ENCODE data around the gene TCP10L. TPM values are rescaled to one million over a fixed set of nuclear protein-coding genes. Genes with fewer than 3 reads are reported as not detected.

Gene TCP10L
- total and polyA plus RNA-seq, 2 experiments from 2014 or later = 0.97 TPM; not detected in 1

- H3K9ac ChIP-seq = no peak overlapping the region
- in situ Hi-C loops (cut with MboI) = no loop called here
- no peak overlapping the region for H3K4me2 ChIP-seq (ENCODE audit: unreplicated experiment)
- no peak for DNase-seq
- H3K79me2 ChIP-seq (ENCODE audit: insufficient read depth) = no peaks in the 10 kb centered on the region
- H2AFZ ChIP-seq = no peak overlapping the region
- 76 to 80% methylated on average over 11 of the region's 11 CpGs for WGBS, 2 experiments (ENCODE audit: low coverage in 1 of 2, low lambda C conversion rate in 2 of 2, missing lambda C conversion rate in 2 of 2)
- no peaks in the 10 kb centered on the region for H3F3A ChIP-seq (ENCODE audit: insufficient read depth)
- H4K20me1 ChIP-seq (ENCODE audit: insufficient read depth) = no peaks in the 10 kb centered on the region
- H3K4me3 ChIP-seq = no peak overlapping the region
- no peak overlapping the region for H3K27ac ChIP-seq
- TF ChIP-seq EZH2phosphoT487 (IDR thresholded peaks at IDR 0.05; ENCODE audit: insufficient read depth, low read depth) = no peak
- TF ChIP-seq EZH2 (IDR thresholded peaks at IDR 0.05; ENCODE audit: insufficient read depth, poor library complexity, severe bottlenecking) = no peak
- H3K4me1 ChIP-seq (ENCODE audit: insufficient read depth) = no peaks in the 10 kb centered on the region
- no peaks in the 10 kb centered on the region for H3K9me2 ChIP-seq (ENCODE audit: insufficient read depth)
- no peaks in the 10 kb centered on the region for H3K9me3 ChIP-seq (ENCODE audit: low read depth)
- H3K27me3 ChIP-seq (replicated peaks; ENCODE audit: insufficient read depth) = no peaks in the 10 kb centered on the region
- no peaks in the 10 kb centered on the region for H3K36me3 ChIP-seq (ENCODE audit: low read depth)
These were observed 47.1 kb downstream of the TCP10L start for GRCh38 chr21:32538147-32538792.

GRCh38 chr21:32537569-32537881 is 47.8 kb downstream of the TCP10L start:
- no peak for DNase-seq
- Histone ChIP-seq H2AFZ (no peak overlapping the region), H3K9me3 (ENCODE audit: low read depth) (no peaks in the 10 kb centered on the region), H3K79me2 (ENCODE audit: insufficient read depth) (no peaks in the 10 kb centered on the region), H3K4me1 (ENCODE audit: insufficient read depth) (no peaks in the 10 kb centered on the region), H3K4me2 (ENCODE audit: unreplicated experiment) (no peak overlapping the region), H3K36me3 (ENCODE audit: low read depth) (no peaks in the 10 kb centered on the region), H3K9ac (no peak overlapping the region), H3K27me3 (replicated peaks; ENCODE audit: insufficient read depth) (no peaks in the 10 kb centered on the region), H3K9me2 (ENCODE audit: insufficient read depth) (no peaks in the 10 kb centered on the region), H3K27ac (no peak overlapping the region), H4K20me1 (ENCODE audit: insufficient read depth) (no peaks in the 10 kb centered on the region), H3F3A (ENCODE audit: insufficient read depth) (no peaks in the 10 kb centered on the region), H3K4me3 (no peak overlapping the region)
- in situ Hi-C loops (cut with MboI) = no loop called here
- TF ChIP-seq EZH2phosphoT487 (IDR thresholded peaks at IDR 0.05; ENCODE audit: insufficient read depth, low read depth) = no peak
- TF ChIP-seq EZH2 (IDR thresholded peaks at IDR 0.05; ENCODE audit: insufficient read depth, poor library complexity, severe bottlenecking) = no peak
- WGBS, 2 experiments (ENCODE audit: low coverage in 1 of 2, low lambda C conversion rate in 2 of 2, missing lambda C conversion rate in 2 of 2) = 100% methylated on average over 3 of the region's 3 CpGs

- Histone ChIP-seq H4K20me1 (ENCODE audit: insufficient read depth) (no peaks in the 10 kb centered on the region), H3K9me2 (ENCODE audit: insufficient read depth) (no peaks in the 10 kb centered on the region), H3K27ac (no peak overlapping the region), H3K4me1 (ENCODE audit: insufficient read depth) (no peaks in the 10 kb centered on the region), H3F3A (ENCODE audit: insufficient read depth) (no peaks in the 10 kb centered on the region), H3K4me3 (no peak overlapping the region), H3K9me3 (ENCODE audit: low read depth) (no peaks in the 10 kb centered on the region), H3K4me2 (ENCODE audit: unreplicated experiment) (no peak overlapping the region), H2AFZ (no peak overlapping the region), H3K27me3 (replicated peaks; ENCODE audit: insufficient read depth) (no peaks in the 10 kb centered on the region), H3K9ac (no peak overlapping the region), H3K79me2 (ENCODE audit: insufficient read depth) (no peaks in the 10 kb centered on the region), H3K36me3 (ENCODE audit: low read depth) (no peaks in the 10 kb centered on the region)
- 86 to 91% methylated on average over 7 of the region's 7 CpGs for WGBS, 2 experiments (ENCODE audit: low coverage in 1 of 2, low lambda C conversion rate in 2 of 2, missing lambda C conversion rate in 2 of 2)
- in situ Hi-C loops (cut with MboI) = no loop called here
- no peak for DNase-seq
- no peak for TF ChIP-seq EZH2 (IDR thresholded peaks at IDR 0.05; ENCODE audit: insufficient read depth, poor library complexity, severe bottlenecking)
- TF ChIP-seq EZH2phosphoT487 (IDR thresholded peaks at IDR 0.05; ENCODE audit: insufficient read depth, low read depth) = no peak
These were observed 49.7 kb downstream of the TCP10L start for GRCh38 chr21:32535612-32536011.

GRCh38 chr21:32534113-32534512 is 51.2 kb downstream of the TCP10L start:
- H3K4me1 ChIP-seq (ENCODE audit: insufficient read depth) = no peaks in the 10 kb centered on the region
- no peak for DNase-seq
- in situ Hi-C loops (cut with MboI) = no loop called here
- H3F3A ChIP-seq (ENCODE audit: insufficient read depth) = no peaks in the 10 kb centered on the region
- no peak overlapping the region for H3K4me2 ChIP-seq (ENCODE audit: unreplicated experiment)
- H3K36me3 ChIP-seq (ENCODE audit: low read depth) = no peaks in the 10 kb centered on the region
- no peak overlapping the region for H3K9ac ChIP-seq
- WGBS, 2 experiments (ENCODE audit: low coverage in 1 of 2, low lambda C conversion rate in 2 of 2, missing lambda C conversion rate in 2 of 2) = 80 to 81% methylated on average over 7 to 8 of the region's 8 CpGs
- H3K27ac ChIP-seq = no peak overlapping the region
- H3K27me3 ChIP-seq (replicated peaks; ENCODE audit: insufficient read depth) = no peaks in the 10 kb centered on the region
- H3K9me3 ChIP-seq (ENCODE audit: low read depth) = no peaks in the 10 kb centered on the region
- no peaks in the 10 kb centered on the region for H3K9me2 ChIP-seq (ENCODE audit: insufficient read depth)
- no peak for TF ChIP-seq EZH2 (IDR thresholded peaks at IDR 0.05; ENCODE audit: insufficient read depth, poor library complexity, severe bottlenecking)
- TF ChIP-seq EZH2phosphoT487 (IDR thresholded peaks at IDR 0.05; ENCODE audit: insufficient read depth, low read depth) = no peak
- H3K4me3 ChIP-seq = no peak overlapping the region
- H4K20me1 ChIP-seq (ENCODE audit: insufficient read depth) = no peaks in the 10 kb centered on the region
- H2AFZ ChIP-seq = no peak overlapping the region
- no peaks in the 10 kb centered on the region for H3K79me2 ChIP-seq (ENCODE audit: insufficient read depth)

- Histone ChIP-seq H2AFZ (no peak overlapping the region), H3K27me3 (replicated peaks; ENCODE audit: insufficient read depth) (no peaks in the 10 kb centered on the region), H3F3A (ENCODE audit: insufficient read depth) (no peaks in the 10 kb centered on the region), H4K20me1 (ENCODE audit: insufficient read depth) (no peaks in the 10 kb centered on the region), H3K4me2 (ENCODE audit: unreplicated experiment) (no peak overlapping the region), H3K9me2 (ENCODE audit: insufficient read depth) (no peaks in the 10 kb centered on the region), H3K4me3 (no peak overlapping the region), H3K9me3 (ENCODE audit: low read depth) (no peaks in the 10 kb centered on the region), H3K9ac (no peak overlapping the region), H3K4me1 (ENCODE audit: insufficient read depth) (no peaks in the 10 kb centered on the region), H3K36me3 (ENCODE audit: low read depth) (no peaks in the 10 kb centered on the region), H3K27ac (no peak overlapping the region), H3K79me2 (ENCODE audit: insufficient read depth) (no peaks in the 10 kb centered on the region)
- WGBS, 2 experiments (ENCODE audit: low coverage in 1 of 2, low lambda C conversion rate in 2 of 2, missing lambda C conversion rate in 2 of 2) = 90 to 95% methylated on average over 7 of the region's 7 CpGs
- in situ Hi-C loops (cut with MboI) = no loop called here
- DNase-seq = no peak
- no peak for TF ChIP-seq EZH2phosphoT487 (IDR thresholded peaks at IDR 0.05; ENCODE audit: insufficient read depth, low read depth)
- no peak for TF ChIP-seq EZH2 (IDR thresholded peaks at IDR 0.05; ENCODE audit: insufficient read depth, poor library complexity, severe bottlenecking)
These were observed 51.7 kb downstream of the TCP10L start for GRCh38 chr21:32533611-32534010.

Measured in GM23248 (cell line).